ENCODE data around the gene LBHD2. TPM values are rescaled to one million over a fixed set of nuclear protein-coding genes. Genes with fewer than 3 reads are reported as not detected.
A peak's percentile ranks its signal among the peaks of the same experiment; 100 is the strongest.

The LBHD2 gene
- total and polyA plus RNA-seq, 11 donors, result 0.19 TPM; not detected in 10

DNA sequence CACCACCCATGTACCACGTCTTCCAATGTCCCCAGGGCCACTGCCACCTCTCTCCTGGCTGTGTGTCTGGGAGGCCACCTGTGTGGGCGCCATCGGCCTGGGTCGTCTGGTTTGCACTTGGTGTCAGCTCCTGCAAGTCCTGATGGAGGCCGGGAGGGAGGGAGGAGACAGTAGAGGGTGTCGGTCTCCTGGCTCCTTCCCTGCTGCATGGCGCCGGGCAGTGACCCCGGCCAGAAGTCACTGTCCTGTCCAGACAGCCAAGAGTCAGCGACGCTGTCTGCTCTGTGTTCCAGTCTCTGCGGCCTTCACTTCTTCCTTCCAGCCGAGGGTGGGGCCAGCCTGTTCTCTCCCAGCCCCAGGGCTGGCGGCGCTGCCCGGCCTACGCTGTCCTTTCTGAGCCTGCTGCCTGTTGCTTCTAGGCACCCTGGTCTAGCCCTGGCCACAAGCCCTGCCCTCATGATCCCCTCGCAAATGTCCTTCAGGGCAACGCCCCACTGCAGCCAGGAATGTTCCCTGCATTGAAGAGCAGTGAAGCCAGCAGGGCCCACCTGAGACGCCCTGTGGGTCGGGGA is 13.0 kb upstream of the LBHD2 start:
- intact Hi-C loops (cut with DNase I), result loop anchor here in 1 of 10 donors (10.0 kb wide), 1 partner anchor 224 kb away; no protein-coding TSS in a partner anchor
- ATAC-seq, result no peak
- peaks cover 3 to 57% (median 29%) of the 10 kb centered on the region in 12 donors for H3K4me1 ChIP-seq
- DNase-seq, result peak in 2 of 5 donors; percentile 25 to 59
- H3K9me3 ChIP-seq, result no peaks in the 10 kb centered on the region
- peak overlapping the region in 1 of 12 donors; percentile 44 for H3K27ac ChIP-seq
- H3K4me3 ChIP-seq, result no peak overlapping the region
- TF ChIP-seq POLR2A (IDR thresholded peaks at IDR 0.05), result no peak
- TF ChIP-seq, protein P1, sequence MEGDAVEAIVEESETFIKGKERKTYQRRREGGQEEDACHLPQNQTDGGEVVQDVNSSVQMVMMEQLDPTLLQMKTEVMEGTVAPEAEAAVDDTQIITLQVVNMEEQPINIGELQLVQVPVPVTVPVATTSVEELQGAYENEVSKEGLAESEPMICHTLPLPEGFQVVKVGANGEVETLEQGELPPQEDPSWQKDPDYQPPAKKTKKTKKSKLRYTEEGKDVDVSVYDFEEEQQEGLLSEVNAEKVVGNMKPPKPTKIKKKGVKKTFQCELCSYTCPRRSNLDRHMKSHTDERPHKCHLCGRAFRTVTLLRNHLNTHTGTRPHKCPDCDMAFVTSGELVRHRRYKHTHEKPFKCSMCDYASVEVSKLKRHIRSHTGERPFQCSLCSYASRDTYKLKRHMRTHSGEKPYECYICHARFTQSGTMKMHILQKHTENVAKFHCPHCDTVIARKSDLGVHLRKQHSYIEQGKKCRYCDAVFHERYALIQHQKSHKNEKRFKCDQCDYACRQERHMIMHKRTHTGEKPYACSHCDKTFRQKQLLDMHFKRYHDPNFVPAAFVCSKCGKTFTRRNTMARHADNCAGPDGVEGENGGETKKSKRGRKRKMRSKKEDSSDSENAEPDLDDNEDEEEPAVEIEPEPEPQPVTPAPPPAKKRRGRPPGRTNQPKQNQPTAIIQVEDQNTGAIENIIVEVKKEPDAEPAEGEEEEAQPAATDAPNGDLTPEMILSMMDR (IDR thresholded peaks at IDR 0.05), result no peak
- 79 to 83% (median 80%) methylated on average over 17 to 21 of the region's 21 CpGs for WGBS, 4 donors
- H3K27me3 ChIP-seq, result no peaks in the 10 kb centered on the region
- H3K36me3 ChIP-seq, result no peaks in the 10 kb centered on the region

DNA sequence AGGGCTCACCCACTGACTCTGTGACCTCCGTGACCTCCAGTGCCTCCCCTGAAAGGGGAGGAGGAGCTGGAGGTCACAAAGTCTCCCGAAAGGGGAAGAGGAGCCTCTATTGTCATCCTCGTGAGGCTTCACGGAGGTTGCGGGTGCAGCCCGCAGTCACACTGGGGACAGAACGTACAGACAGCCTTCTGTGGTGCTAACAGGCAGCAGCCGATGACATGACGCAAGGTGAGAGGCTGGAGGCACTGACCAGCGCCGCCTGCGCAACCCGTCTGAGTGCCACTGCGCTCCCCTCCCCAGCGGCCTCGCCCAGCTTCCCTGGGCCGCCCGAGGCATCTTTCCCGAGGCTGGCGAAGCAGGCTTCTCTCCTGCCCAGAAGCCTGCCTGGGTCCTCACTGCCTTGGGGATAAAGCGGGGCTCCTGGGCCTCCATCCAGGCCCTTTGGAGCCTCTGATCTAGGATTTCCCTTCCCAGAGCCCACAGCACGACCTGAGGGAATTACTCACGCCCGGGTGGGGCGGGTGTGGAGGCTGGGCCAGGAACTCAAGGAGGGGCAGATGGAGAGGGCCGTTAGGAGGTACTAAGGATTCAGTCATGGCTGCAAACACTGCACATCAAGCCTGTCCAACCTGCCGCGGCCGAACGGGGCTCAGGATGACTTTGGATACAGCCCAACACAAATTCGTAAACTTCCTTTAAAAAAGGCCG is 12.3 kb upstream of the LBHD2 start:
- no peak overlapping the region for H3K4me3 ChIP-seq
- H3K27ac ChIP-seq, result peak overlapping the region in 1 of 12 donors; percentile 44
- no peaks in the 10 kb centered on the region for H3K27me3 ChIP-seq
- H3K4me1 ChIP-seq, result peaks cover 3 to 52% (median 27%) of the 10 kb centered on the region in 12 donors
- intact Hi-C loops (cut with DNase I), result loop anchor here in 1 of 10 donors (10.0 kb wide), 1 partner anchor 223 kb away; no protein-coding TSS in a partner anchor
- H3K36me3 ChIP-seq, result no peaks in the 10 kb centered on the region
- DNase-seq (peak in 2 of 5 donors; percentile 22 to 62), ATAC-seq (peak in 1 of 4 donors; percentile 17)
- TF ChIP-seq POLR2A (IDR thresholded peaks at IDR 0.05), result no peak
- TF ChIP-seq, protein P1 (IDR thresholded peaks at IDR 0.05), result no peak
- no peaks in the 10 kb centered on the region for H3K9me3 ChIP-seq
- WGBS, 4 donors, result 72 to 81% (median 78%) methylated on average over 24 to 32 of the region's 32 CpGs

DNA sequence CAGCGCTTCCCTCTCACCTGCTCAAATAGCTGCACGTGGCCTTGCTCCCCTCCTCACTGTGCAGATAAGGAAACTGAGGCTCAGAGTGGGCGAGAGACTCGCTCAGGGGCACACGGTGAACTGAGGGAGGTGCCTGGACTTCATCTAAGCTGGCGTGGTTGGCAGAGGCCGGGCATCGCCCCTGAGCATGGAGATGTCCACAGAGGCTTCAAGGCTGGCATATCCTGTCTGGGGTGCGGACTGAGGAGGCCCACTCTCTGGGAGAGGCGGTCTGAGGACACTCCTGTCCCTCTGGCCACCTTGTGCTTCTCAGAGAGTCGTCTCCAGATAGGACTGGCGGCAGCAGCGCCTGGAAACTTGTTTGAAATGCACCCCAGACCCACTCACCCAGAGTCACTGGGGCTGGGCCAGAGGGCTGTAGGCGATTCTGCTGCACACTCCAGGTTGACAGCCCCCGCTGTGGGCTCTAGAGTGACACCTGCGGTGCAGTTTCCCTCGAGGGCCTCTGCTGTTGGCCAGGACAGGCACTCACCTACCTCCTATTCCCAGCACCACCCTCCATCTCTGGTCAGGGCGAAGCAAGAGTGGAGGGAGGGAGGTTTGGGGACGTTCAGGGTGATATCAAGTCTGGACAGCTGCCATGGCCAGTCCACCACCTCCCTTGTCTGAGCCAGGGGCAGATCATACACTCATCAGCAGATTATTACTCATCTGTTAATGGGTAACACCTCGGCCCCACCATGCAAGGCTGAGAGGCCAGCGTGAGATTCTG is 11.2 kb upstream of the LBHD2 start:
- TF ChIP-seq, protein P1 (IDR thresholded peaks at IDR 0.05), result no peak
- no peak for TF ChIP-seq POLR2A (IDR thresholded peaks at IDR 0.05)
- no peak for ATAC-seq
- Histone ChIP-seq H3K36me3 (no peaks in the 10 kb centered on the region), H3K27ac (peak overlapping the region in 1 of 12 donors; percentile 80), H3K27me3 (no peaks in the 10 kb centered on the region), H3K4me1 (peaks cover 3 to 43% (median 25%) of the 10 kb centered on the region in 12 donors), H3K4me3 (no peak overlapping the region), H3K9me3 (no peaks in the 10 kb centered on the region)
- peak in 2 of 5 donors; percentile 24 to 41 for DNase-seq
- WGBS, 4 donors, result 79 to 95% (median 83%) methylated on average over 7 to 21 of the region's 21 CpGs
- intact Hi-C loops (cut with DNase I), result loop anchor here in 1 of 10 donors (10.0 kb wide), 1 partner anchor 222 kb away; no protein-coding TSS in a partner anchor
